ENCODE results near the gene MSGN1.

Gene MSGN1

DNA sequence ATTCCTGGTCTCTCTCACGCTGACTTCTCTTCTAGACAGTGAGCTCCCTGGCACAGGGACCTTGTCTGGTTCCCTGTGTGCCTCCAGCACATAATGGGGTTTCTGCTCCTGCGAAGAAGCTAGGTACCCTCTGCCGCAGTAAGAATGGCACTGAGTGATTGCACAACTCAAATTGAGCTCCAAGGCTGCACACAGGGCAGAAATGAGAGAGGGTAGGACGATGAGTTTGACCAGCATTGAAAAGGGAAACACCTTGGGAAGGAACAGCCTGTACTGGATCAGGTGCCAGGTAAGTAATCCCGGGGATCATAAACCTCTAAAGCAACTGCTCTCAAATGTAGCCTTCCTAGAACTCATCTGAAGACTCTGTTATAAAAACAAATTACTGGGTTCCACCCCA is 21.0 kb upstream of the MSGN1 start:
- no peak for DNase-seq (ENCODE audit: low read depth)
- no peak overlapping the region for H3K4me3 ChIP-seq (ENCODE audit: low read length)
- no peak for TF ChIP-seq CTCF (IDR thresholded peaks at IDR 0.05; ENCODE audit: insufficient read depth, low read depth, low read length, missing control alignments)

DNA sequence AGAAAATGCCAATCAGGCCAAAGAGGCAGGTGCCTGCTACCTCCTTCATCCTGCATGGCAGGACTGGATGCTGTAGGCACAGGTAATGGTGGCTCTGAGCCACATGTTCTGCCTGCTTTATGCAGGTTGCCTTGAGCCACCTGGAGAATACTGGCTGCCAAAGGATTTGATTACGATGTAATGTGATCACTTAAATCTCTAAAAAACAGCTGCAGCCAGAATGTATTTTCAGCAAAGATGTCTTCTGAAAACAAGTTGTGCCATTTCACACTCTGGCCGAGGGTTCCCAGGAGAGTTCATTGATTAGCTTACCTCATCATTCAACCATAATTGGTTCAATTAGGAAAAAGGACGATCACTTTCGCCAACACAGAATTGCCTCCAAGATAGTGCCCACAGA is 17.9 kb upstream of the MSGN1 start:
- DNase-seq (ENCODE audit: low read depth), result no peak
- no peak overlapping the region for H3K4me3 ChIP-seq (ENCODE audit: low read length)
- TF ChIP-seq CTCF (IDR thresholded peaks at IDR 0.05; ENCODE audit: insufficient read depth, low read depth, low read length, missing control alignments), result no peak

GRCh38 chr2:17799301-17800120 is 16.7 kb upstream of the MSGN1 start:
- no peak overlapping the region for H3K4me3 ChIP-seq (ENCODE audit: low read length)
- DNase-seq (ENCODE audit: low read depth), result no peak
- no peak for TF ChIP-seq CTCF (IDR thresholded peaks at IDR 0.05; ENCODE audit: insufficient read depth, low read depth, low read length, missing control alignments)

DNA sequence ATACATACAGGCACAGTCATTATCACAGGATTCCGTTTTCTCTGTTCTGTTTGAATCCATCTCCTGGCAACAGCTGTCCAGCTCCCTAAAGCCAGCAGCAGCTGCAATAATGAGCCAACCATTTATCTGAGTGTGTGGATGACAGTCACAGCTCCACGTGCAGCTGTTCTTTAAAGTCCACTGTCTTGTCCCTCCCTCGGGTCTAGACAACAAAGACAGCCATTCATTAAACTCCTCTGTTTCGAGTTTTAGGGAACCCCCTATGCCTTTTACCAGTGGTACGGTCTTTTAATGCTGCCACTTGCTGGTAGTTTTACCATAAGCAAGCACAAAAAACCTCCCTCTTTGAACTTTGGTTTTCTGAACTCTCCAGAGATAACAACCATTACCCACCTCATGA is 16.0 kb upstream of the MSGN1 start:
- no peak for DNase-seq (ENCODE audit: low read depth)
- H3K4me3 ChIP-seq (ENCODE audit: low read length), result no peak overlapping the region
- no peak for TF ChIP-seq CTCF (IDR thresholded peaks at IDR 0.05; ENCODE audit: insufficient read depth, low read depth, low read length, missing control alignments)

GRCh38 chr2:17800693-17801458 is 15.4 kb upstream of the MSGN1 start:
- no peak overlapping the region for H3K4me3 ChIP-seq (ENCODE audit: low read length)
- DNase-seq (ENCODE audit: low read depth), result no peak
- TF ChIP-seq CTCF (IDR thresholded peaks at IDR 0.05; ENCODE audit: insufficient read depth, low read depth, low read length, missing control alignments), result no peak

DNA sequence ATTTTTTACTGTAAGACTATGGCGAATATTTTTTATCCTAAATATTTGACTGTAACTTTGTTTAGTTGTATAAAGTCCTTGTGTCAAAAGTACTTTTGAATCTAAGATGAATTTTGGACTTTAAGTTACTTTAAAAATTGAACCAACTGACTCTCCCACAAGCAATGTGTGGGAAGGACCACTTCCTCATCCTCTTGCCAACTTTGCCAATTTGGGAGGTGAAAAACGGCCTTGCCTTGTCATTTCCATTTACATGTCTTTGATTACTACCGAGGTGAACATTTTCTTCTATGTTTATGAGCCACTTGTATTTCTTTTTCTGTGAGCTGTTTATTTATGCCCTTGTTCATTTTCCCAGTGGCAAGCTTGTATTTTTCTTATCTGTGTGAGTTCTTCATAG is 12.8 kb upstream of the MSGN1 start:
- TF ChIP-seq CTCF (IDR thresholded peaks at IDR 0.05; ENCODE audit: insufficient read depth, low read depth, low read length, missing control alignments), result no peak
- H3K4me3 ChIP-seq (ENCODE audit: low read length), result no peak overlapping the region
- no peak for DNase-seq (ENCODE audit: low read depth)

Measured in epithelial cell of esophagus (primary cell).